ENCODE measurements around the gene UROD. TPM values are rescaled to one million over a fixed set of nuclear protein-coding genes. Genes with fewer than 3 reads are reported as not detected.

Gene UROD
- total and polyA plus RNA-seq, 4 donors = 78.5 to 717 (median 102) TPM

DNA sequence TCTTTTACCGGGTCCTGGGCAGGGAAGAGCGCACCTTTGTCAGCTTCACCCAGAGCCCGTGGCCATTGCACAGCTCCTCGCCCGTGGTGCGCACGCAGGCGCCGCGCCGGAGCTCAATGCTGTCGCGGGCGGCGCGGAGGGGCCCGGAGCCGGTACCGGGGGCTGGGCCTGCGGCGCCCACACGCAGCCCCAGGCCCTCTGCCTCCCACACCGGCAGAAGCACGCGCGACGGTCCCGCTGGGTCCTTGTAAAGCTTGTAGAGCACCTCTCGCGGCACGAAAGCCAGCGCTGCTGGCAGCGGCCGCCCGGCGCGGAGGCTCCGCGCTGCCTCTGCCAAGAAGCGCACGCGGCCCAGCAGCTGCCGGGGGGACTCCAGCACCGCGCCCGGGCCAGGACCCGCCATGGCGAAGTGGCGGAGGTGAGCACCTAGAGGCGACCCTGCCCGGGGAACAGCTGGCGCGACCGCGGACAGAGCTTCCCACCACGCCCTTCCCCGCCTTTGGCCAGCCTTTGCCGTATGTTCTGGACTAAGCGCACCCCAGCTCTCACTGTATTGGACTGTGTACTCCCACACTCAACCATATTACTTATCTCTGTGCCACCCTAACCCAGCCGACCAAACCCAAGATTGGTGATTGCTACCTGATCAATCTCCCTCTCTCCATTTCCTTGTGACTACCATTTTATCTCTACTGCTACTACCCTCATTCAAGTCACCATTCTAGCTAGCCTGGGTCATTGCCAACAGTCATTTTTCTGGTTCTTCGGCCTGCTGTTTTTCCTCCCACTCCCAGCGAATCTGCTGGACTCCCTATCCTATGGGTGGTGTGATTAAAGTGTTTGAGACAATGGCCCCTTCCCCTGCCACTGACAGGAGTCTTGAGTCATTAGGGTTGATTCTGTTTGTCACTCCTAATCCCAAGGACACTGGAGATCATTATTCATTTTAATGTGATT is 921 bp upstream of the UROD start, which contains the start of gene HECTD3:
HECTD3 (minus strand) TSS at position 470 of the 957 bp plus-strand sequence; CDS start at position 403, 67 bp downstream.
- peak within 1 kb of the TSS; percentile 24 to 69 for H3K9ac ChIP-seq (ENCODE audit: low read depth in 1 of 2, low read length in 2 of 2)
- H3K4me1 ChIP-seq (ENCODE audit: control insufficient read depth in 4 of 4, insufficient read depth in 4 of 4, low read length in 3 of 4) = peaks cover 14 to 46% (median 37%) of the 10 kb centered on the region in 4 donors
- DNase-seq (ENCODE audit: low spot score) = peak; percentile 87
- H3K36me3 ChIP-seq (ENCODE audit: control insufficient read depth in 4 of 4, insufficient read depth in 3 of 4, low read depth in 1 of 4, low read length in 3 of 4) = peaks cover 9 to 36% (median 32%) of the 10 kb centered on the region in 4 donors
- peak within 1 kb of the TSS; percentile 82 to 91 (median 88) for H3K4me3 ChIP-seq (ENCODE audit: low read depth in 1 of 3, low read length in 3 of 3)
- TF ChIP-seq, protein P1, sequence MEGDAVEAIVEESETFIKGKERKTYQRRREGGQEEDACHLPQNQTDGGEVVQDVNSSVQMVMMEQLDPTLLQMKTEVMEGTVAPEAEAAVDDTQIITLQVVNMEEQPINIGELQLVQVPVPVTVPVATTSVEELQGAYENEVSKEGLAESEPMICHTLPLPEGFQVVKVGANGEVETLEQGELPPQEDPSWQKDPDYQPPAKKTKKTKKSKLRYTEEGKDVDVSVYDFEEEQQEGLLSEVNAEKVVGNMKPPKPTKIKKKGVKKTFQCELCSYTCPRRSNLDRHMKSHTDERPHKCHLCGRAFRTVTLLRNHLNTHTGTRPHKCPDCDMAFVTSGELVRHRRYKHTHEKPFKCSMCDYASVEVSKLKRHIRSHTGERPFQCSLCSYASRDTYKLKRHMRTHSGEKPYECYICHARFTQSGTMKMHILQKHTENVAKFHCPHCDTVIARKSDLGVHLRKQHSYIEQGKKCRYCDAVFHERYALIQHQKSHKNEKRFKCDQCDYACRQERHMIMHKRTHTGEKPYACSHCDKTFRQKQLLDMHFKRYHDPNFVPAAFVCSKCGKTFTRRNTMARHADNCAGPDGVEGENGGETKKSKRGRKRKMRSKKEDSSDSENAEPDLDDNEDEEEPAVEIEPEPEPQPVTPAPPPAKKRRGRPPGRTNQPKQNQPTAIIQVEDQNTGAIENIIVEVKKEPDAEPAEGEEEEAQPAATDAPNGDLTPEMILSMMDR (IDR thresholded peaks at IDR 0.05; ENCODE audit: low read depth, low read length, missing input control) = no peak
- TF ChIP-seq, protein P2, sequence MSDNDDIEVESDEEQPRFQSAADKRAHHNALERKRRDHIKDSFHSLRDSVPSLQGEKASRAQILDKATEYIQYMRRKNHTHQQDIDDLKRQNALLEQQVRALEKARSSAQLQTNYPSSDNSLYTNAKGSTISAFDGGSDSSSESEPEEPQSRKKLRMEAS (IDR thresholded peaks at IDR 0.05) = no peak
- TF ChIP-seq TAF1 (conservative IDR thresholded peaks at IDR 0.05) (no peak), HNF4A (conservative IDR thresholded peaks at IDR 0.05) (peak; percentile 58 to 74), HNF4G (IDR thresholded peaks at IDR 0.05) (peak; percentile 32), JUND (IDR thresholded peaks at IDR 0.05) (no peak), SP1 (IDR thresholded peaks at IDR 0.05) (peak; percentile 26), FOXA1 (IDR thresholded peaks at IDR 0.05) (no peak), RAD21 (IDR thresholded peaks at IDR 0.05) (peak in 1 of 2 donors; percentile 34), YY1 (IDR thresholded peaks at IDR 0.05) (no peak), FOXA2 (IDR thresholded peaks at IDR 0.05) (no peak), RXRA (IDR thresholded peaks at IDR 0.05) (no peak), NR2F2 (IDR thresholded peaks at IDR 0.05) (no peak), GABPA (IDR thresholded peaks at IDR 0.05 in 1 of 2, conservative IDR thresholded peaks at IDR 0.05 in 1 of 2) (no peak), EGR1 (IDR thresholded peaks at IDR 0.05; ENCODE audit: low read depth in 2 of 2) (no peak)
- TF ChIP-seq, protein P3, sequence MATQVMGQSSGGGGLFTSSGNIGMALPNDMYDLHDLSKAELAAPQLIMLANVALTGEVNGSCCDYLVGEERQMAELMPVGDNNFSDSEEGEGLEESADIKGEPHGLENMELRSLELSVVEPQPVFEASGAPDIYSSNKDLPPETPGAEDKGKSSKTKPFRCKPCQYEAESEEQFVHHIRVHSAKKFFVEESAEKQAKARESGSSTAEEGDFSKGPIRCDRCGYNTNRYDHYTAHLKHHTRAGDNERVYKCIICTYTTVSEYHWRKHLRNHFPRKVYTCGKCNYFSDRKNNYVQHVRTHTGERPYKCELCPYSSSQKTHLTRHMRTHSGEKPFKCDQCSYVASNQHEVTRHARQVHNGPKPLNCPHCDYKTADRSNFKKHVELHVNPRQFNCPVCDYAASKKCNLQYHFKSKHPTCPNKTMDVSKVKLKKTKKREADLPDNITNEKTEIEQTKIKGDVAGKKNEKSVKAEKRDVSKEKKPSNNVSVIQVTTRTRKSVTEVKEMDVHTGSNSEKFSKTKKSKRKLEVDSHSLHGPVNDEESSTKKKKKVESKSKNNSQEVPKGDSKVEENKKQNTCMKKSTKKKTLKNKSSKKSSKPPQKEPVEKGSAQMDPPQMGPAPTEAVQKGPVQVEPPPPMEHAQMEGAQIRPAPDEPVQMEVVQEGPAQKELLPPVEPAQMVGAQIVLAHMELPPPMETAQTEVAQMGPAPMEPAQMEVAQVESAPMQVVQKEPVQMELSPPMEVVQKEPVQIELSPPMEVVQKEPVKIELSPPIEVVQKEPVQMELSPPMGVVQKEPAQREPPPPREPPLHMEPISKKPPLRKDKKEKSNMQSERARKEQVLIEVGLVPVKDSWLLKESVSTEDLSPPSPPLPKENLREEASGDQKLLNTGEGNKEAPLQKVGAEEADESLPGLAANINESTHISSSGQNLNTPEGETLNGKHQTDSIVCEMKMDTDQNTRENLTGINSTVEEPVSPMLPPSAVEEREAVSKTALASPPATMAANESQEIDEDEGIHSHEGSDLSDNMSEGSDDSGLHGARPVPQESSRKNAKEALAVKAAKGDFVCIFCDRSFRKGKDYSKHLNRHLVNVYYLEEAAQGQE (IDR thresholded peaks at IDR 0.05) = peak; percentile 2
- TF ChIP-seq, protein P4, sequence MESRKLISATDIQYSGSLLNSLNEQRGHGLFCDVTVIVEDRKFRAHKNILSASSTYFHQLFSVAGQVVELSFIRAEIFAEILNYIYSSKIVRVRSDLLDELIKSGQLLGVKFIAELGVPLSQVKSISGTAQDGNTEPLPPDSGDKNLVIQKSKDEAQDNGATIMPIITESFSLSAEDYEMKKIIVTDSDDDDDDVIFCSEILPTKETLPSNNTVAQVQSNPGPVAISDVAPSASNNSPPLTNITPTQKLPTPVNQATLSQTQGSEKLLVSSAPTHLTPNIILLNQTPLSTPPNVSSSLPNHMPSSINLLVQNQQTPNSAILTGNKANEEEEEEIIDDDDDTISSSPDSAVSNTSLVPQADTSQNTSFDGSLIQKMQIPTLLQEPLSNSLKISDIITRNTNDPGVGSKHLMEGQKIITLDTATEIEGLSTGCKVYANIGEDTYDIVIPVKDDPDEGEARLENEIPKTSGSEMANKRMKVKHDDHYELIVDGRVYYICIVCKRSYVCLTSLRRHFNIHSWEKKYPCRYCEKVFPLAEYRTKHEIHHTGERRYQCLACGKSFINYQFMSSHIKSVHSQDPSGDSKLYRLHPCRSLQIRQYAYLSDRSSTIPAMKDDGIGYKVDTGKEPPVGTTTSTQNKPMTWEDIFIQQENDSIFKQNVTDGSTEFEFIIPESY (IDR thresholded peaks at IDR 0.05) = no peak
- TF ChIP-seq, protein P5, sequence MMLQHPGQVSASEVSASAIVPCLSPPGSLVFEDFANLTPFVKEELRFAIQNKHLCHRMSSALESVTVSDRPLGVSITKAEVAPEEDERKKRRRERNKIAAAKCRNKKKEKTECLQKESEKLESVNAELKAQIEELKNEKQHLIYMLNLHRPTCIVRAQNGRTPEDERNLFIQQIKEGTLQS (IDR thresholded peaks at IDR 0.05) = no peak
- no peaks in the 10 kb centered on the region for H3K27me3 ChIP-seq (ENCODE audit: control insufficient read depth in 4 of 4, insufficient read depth in 4 of 4, low read length in 3 of 4)
- H3K27ac ChIP-seq (ENCODE audit: low read depth in 1 of 2, low read length in 2 of 2) = peak within 1 kb of the TSS; percentile 64 to 79
- H3K9me3 ChIP-seq (ENCODE audit: control insufficient read depth in 4 of 4, low read length in 3 of 4) = no peaks in the 10 kb centered on the region
- WGBS = 1% methylated on average over 62 of the region's 62 CpGs

Measured in liver (tissue), 9 donors.